Astrocyte (in vitro differentiated cells and primary cell): Measurements from ENCODE around the gene PLA2G4D.

Experiments used
- EZH2 ChIP-seq: IDR thresholded peaks from 2 replicates; pipeline ENCODE4 v1.6.1; 2012; ENCODE audit warnings: mild to moderate bottlenecking, low read length, inconsistent platforms; ENCODE audit not compliant: insufficient read depth
- TF ChIP-seq, protein P1 (sequence below): IDR thresholded peaks from 2 replicates; pipeline ENCODE4 v1.5.1; 2011; ENCODE audit warnings: low read depth, mild to moderate bottlenecking, inconsistent platforms, low read length, moderate library complexity; ENCODE audit not compliant: insufficient read depth

DNA sequence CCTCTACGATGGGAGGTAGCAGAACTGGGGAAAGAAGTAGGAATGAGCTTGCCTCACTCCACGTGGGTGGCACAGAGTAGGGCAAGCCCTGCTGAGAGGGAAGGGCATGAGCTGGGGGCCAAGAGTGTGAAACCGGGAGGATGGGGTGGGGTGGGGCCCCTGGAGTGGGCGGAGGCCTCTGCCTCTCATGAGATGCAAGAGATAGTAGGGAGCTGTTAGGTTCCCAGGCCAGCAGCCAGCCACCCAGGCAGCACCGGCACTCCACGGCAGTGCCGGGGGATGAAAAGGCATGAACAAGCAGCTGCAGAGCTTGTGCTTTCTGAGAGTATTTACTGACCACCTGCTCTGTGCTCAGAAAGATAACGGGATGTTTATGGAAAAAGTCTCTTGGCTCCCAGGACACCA is 49.1 kb downstream of the PLA2G4D start:
- TF ChIP-seq, protein P1, sequence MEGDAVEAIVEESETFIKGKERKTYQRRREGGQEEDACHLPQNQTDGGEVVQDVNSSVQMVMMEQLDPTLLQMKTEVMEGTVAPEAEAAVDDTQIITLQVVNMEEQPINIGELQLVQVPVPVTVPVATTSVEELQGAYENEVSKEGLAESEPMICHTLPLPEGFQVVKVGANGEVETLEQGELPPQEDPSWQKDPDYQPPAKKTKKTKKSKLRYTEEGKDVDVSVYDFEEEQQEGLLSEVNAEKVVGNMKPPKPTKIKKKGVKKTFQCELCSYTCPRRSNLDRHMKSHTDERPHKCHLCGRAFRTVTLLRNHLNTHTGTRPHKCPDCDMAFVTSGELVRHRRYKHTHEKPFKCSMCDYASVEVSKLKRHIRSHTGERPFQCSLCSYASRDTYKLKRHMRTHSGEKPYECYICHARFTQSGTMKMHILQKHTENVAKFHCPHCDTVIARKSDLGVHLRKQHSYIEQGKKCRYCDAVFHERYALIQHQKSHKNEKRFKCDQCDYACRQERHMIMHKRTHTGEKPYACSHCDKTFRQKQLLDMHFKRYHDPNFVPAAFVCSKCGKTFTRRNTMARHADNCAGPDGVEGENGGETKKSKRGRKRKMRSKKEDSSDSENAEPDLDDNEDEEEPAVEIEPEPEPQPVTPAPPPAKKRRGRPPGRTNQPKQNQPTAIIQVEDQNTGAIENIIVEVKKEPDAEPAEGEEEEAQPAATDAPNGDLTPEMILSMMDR = no peak
- TF ChIP-seq EZH2 = no peak
